SH-SY5Y (cell line): Measurements from ENCODE around the gene KCNK1.

Experiments
- GATA2 ChIP-seq: IDR thresholded peaks from 2 replicates; pipeline ENCODE4 v1.6.1; 2011; ENCODE audit warnings: mild to moderate bottlenecking, low read depth, low read length
- GATA3 ChIP-seq: IDR thresholded peaks from 2 replicates; pipeline ENCODE4 v1.6.1; 2011; ENCODE audit warnings: low read depth, mild to moderate bottlenecking, low read length, moderate library complexity

DNA sequence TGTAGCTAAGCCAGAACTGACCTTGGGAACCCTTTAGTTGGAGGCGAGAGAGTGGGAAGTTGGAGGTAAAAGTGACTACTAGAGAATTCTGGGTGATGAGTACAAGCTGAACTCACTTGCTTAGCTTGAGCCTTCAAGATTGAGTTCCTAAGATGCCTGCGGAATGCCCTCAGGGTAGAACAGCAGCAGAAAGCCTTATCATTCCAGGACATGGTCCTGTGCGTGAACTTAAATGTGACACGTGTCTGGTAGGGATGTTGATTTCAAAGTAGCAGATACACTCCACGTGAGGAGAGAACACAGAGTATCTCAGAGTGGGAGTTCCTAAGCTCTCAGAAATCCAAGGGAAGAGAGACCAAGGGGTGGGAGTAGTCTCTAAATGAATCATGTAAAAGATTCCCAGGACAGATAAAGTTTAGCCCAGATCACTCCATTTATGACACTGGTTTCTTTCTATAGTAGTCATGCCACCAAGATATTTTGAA lies 60.1 kb downstream of the KCNK1 start:
- TF ChIP-seq GATA2 = no peak
- no peak for TF ChIP-seq GATA3
